Measurements from ENCODE around the gene PSEN2.
A peak's percentile ranks its signal among the peaks of the same experiment; 100 is the strongest.
"Not testable (repeated sequence)": the region's sequence is repeated elsewhere in the genome, so short reads cannot be mapped to it uniquely, and the experiment has no call there.

Gene PSEN2

DNA sequence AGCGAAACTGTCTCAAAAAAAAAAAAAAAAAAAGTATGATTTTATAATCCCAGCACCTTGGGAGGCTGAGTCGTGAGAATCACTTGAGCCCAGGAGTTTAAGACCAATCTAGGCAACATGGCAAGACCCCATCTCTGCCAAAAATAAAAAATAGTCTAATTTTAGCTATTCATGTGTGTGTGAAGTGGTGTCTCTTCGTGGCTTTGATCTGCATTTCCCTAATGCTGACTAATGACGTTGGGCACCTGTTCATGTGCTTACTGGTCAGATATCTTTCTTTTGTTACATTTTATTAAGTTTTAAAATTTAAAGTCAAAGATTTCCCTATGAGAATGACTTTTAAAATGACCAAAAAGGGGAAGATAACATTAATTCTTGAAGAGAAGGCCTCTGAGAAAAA is 31.0 kb downstream of the PSEN2 start:
- in situ Hi-C loops (cut with HindIII; ENCODE audit: low pct_ligation_motif_present, low pct_unique_long_range_greater_than_20kb, low sequenced_read_pairs), result no loop called here
- DNase-seq, result no peak

DNA sequence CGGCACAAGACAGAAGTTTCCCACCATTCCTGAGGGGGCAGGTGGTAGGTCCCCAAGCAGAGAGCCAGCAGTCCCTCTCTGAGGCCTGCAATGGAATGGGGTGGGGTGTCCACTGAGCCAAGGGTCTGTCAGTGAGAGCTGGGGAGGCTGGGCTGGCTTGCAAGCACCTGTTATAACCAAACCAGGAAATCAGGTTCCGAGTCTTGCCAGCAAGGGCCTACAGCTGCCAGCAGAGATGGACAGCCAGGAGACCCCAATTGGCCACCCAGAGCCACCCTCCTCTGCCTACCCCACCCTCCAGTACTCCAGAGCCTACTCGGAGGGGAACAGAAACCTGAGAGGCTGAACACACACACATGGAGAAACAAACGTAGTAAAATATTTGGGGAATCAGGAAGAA is 32.2 kb downstream of the PSEN2 start:
- in situ Hi-C loops (cut with HindIII; ENCODE audit: low pct_ligation_motif_present, low pct_unique_long_range_greater_than_20kb, low sequenced_read_pairs), result no loop called here
- no peak for DNase-seq

DNA sequence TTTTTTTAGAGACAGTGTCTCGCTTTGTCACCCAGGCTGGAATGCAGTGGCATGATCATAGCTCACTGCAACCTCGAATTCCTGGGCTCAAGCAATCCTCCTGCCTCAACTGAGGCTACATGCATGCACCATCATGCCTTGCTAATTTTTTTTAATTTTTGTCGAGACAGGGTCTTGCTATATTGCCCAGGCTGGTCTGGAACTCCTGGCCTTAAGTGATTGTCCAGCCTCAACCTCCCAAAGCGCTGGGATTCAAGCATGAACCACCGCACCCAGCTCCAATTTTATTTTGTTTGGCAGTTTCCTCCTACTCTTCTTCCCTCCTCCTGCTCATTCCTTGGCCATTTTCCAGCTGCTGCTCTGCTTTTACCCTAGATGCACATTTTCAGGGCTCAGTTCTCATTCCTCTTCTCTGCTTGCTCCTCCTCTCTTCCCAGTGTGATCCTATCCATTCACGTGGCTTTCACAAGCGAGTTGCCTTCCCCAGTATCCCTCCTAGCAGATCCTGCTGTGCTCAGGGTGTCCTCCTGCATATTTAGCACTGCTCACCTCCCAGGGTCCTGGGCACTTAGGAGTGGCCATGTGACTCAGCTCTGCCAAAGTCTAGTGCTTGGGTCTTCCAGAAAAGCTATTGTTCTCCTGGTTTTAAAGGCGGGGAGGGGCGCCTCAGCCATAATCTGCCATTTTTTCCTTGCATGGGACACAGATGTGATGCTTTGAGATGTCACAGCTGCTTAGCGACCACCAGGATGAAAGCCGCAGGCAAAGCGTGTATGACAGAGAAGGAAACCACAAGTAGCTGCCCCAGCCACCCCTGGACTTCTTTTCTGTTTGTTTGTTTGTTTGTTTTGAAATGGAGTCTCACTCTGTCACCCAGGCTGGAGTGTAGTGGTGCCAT is 33.7 kb downstream of the PSEN2 start:
- in situ Hi-C loops (cut with HindIII; ENCODE audit: low pct_ligation_motif_present, low pct_unique_long_range_greater_than_20kb, low sequenced_read_pairs), result no loop called here
- no peak for DNase-seq

DNA sequence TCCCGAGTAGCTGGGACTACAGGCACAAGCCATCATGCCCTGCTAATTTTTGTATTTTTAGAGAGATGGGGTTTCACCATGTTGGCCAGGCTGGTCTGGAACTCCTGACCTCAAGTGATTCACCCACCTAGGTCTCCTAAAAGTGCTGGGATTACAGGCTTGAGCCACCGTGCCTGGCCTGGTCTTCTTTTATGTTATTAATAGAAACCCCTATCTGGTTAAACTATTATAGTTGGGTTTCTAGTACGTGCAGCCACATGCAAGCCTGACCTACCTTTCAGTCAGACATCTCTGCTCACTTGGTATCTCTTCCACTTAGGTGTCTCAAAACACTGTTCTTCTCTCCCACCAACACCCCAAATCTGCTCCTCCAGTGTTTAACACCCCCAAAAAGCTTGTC is 34.4 kb downstream of the PSEN2 start:
- in situ Hi-C loops (cut with HindIII; ENCODE audit: low pct_ligation_motif_present, low pct_unique_long_range_greater_than_20kb, low sequenced_read_pairs), result no loop called here
- no peak for DNase-seq

DNA sequence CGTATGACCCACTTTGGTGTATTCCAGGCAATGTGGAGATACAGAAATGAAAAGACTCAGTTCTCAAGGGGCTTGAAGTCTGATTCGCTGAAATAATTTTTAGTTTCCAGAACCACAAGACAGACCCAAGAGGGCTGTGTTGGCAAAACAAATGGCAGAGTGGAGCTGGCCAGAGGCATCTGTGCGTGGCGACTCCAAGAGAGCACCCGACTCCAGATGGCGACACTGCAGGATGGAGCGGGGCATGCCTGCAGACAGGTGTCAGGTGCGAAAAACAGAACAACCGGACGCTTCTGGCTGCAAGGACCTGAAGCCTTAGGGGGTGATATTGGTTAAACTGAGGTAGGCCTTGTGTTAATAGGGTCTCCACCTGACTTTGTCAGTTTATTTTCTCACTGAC is 38.0 kb downstream of the PSEN2 start:
- no peak for DNase-seq
- in situ Hi-C loops (cut with HindIII; ENCODE audit: low pct_ligation_motif_present, low pct_unique_long_range_greater_than_20kb, low sequenced_read_pairs), result no loop called here

DNA sequence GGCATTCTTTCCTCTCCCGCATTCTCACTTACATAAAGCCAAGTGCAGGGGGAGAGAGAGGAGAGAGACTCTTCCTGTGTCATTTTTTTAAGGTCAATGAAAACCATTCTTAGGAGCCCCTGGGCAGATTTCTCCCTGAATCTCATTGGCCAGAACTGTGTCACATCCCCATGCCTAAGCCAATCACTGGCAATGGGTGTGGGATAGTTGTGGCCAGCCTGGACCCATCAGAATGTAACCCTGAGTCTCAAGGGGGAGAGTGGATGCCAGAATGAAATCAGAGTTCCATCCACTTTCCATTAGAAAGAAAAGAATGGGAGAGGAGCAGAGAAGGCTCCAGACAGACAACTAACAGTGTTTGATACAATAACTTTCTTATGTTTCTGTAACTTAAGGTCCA is 38.5 kb downstream of the PSEN2 start:
- in situ Hi-C loops (cut with HindIII; ENCODE audit: low pct_ligation_motif_present, low pct_unique_long_range_greater_than_20kb, low sequenced_read_pairs), result no loop called here
- no peak for DNase-seq

DNA sequence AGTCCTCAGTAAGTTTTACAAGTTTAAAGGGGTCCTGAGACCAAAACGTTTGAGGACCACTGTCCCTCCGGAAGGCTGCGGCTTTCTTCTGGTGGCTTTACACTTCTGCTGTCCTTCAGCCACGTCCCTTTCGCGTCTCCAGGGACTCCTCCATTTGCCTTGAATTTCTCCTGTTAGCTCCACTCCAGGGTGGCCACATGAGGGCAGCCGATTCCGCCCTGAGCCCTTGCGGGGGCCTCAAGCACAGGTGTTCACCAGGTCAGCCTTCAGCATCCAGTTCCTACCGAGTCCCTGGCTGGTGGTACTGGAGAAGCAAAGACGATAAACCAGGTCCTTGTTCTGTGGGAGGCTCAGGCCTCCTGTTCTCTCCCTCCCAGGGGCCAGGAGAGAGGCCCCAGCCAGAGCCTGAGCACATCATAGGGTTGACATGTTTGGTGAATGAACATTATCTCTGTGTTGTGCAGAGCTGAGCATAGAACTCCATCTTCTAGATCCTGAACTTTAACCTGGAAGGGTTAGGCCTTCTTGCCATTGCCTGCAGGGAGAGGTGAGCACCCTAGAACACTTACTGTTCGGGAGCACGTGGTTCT is 42.3 kb downstream of the PSEN2 start:
- no peak for DNase-seq

DNA sequence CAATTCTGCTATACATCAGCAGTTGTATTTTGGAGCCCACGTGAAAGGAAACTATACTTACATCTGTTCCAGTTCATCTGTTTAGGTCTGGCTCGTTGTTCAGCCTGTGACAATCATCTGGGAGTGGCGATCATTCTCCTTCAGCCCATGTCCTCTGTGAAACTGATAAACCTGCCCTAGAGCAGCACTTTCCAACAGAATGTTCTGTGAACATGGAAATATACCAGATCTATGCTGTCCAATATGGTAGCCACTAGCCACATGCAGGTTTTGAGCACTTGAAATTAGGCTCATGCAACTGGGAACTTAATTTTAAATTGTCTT is 45.2 kb downstream of the PSEN2 start:
- in situ Hi-C loops (cut with HindIII; ENCODE audit: low pct_ligation_motif_present, low pct_unique_long_range_greater_than_20kb, low sequenced_read_pairs), result no loop called here
- DNase-seq, result no peak

More for the DNA sequence above, 42.3 kb downstream of the PSEN2 start:
- in situ Hi-C loops (cut with HindIII; ENCODE audit: low pct_ligation_motif_present, low pct_unique_long_range_greater_than_20kb, low sequenced_read_pairs), result no loop called here

DNA sequence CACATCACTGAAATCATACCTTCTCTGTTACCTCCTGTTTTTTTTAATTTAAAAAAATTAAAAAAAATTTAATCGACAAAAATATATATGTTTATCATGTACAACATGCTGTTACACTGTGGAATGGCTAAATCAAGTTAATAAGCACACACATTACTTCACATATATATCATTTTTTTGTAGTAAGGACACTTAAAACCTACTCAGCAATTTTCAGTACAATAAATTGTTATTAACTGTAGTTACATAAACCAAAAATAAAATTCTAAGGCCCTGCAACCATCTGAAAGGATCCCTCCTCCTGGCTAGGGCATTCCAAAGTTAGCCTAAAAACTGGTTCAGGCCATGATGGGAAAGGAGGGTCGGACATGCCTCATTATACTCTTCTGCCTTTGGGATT is 46.1 kb downstream of the PSEN2 start:
- in situ Hi-C loops (cut with HindIII; ENCODE audit: low pct_ligation_motif_present, low pct_unique_long_range_greater_than_20kb, low sequenced_read_pairs), result no loop called here
- no peak for DNase-seq

DNA sequence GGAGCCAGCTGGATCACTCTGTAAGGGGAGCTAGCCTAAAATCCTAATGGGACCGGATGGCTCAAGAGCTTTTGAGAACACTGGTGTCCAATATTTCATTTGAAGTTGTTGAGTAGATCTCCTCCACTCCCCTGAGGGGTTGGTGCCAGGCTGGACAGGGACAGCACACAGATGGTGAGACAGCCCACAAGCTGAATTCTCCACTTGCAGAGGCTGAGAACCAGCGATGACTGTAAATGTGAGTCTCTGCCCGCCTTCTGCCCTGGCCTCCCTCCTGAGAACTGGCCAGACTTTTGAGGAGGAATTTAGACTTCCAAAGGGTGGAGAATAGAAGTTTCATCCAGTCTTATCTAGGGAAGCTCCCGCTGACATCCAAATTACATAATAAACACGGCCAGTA is 49.2 kb downstream of the PSEN2 start:
- DNase-seq, result no peak
- in situ Hi-C loops (cut with HindIII; ENCODE audit: low pct_ligation_motif_present, low pct_unique_long_range_greater_than_20kb, low sequenced_read_pairs), result no loop called here

DNA sequence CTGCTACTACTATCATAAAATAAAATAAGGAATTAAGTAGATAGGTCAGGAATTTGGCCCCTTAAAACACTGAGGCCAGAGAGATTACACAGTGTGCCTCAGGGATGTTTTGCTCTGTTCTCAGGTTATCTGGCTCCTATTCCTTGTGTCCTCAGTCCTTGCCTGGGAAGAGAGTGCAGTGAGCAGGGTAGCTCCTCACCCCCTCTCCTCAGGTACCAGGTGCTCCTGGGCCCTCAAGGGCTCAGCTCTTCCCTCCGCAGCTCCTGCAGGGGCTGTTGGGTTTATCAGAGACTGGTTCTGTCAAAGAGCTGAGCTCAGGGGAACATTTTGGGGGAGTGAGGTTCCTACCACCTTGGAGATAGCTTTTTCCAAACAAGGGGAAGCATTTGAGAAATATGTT is 49.6 kb downstream of the PSEN2 start:
- in situ Hi-C loops (cut with HindIII; ENCODE audit: low pct_ligation_motif_present, low pct_unique_long_range_greater_than_20kb, low sequenced_read_pairs), result no loop called here
- no peak for DNase-seq

DNA sequence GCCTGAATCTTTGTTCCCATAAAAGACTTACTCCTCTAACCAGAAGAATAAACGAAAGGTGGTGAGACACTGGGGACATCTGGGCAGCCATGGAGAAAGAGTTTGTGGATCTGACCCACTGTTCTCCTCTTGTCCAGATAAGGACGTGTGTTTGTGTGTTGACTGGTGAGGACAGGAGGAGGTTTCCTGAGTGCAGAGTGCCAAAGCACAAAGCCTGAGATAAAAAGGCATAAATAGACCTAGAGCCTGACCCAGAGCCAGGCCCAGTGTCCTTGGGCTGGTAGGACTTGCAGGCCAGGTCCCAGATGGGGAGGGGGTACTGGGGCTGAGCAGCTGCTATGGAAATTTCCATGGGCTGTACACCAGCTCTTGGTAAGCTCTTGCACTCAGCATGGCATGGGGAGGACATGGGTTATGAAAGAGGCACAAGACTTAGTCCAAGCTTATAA is 50.1 kb downstream of the PSEN2 start:
- DNase-seq, result no peak
- in situ Hi-C loops (cut with HindIII; ENCODE audit: low pct_ligation_motif_present, low pct_unique_long_range_greater_than_20kb, low sequenced_read_pairs), result no loop called here

DNA sequence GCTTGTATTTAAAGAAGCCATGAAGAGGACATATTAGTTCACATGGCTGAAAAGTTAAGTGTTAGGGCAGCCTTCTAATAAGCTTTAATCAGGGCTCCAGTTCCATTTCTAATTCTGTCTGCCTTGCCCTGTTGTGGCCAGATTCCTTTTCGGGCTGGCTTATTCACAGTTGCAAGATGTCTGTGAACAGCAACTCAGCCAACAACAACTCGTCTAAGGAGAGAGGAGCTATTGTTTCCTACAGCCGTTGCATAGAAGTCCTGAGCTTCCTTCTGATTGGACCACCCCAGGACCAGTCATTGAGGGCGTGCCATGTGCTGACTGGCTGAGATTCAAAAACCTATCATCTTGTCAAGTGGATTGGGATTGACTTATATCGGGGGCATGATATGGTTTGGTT is 51.1 kb downstream of the PSEN2 start:
- DNase-seq, result no peak
- in situ Hi-C loops (cut with HindIII; ENCODE audit: low pct_ligation_motif_present, low pct_unique_long_range_greater_than_20kb, low sequenced_read_pairs), result no loop called here

DNA sequence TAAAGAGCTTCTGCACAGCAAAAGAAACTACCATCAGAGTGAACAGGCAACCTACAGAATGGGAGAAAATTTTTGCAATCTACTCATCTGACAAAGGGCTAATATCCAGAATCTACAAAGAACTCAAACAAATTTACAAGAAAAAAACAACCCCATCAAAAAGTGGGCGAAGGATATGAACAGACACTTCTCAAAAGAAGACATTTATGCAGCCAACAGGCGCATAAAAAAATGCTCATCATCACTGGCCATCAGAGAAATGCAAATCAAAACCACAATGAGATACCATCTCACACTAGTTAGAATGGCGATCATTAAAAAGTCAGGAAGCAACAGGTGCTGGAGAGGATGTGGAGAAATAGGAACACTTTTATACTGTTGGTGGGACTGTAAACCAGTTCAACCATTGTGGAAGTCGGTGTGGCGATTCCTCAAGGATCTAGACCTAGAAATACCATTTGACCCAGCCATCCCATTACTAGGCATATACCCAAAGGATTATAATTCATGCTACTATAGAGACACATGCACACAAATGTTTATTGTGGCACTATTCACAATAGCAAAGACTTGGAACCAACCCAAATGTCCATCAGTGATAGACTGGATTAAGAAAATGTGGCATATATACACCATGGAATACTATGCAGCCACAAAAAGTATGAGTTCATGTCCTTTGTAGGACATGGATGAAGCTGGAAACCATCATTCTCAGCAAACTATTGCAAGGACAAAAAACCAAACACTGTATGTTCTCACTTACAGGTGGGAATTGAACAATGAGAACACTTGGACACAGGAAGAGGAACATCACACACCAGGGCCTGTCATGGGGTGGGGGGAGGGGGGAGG is 59.1 kb downstream of the PSEN2 start:
- in situ Hi-C loops (cut with HindIII; ENCODE audit: low pct_ligation_motif_present, low pct_unique_long_range_greater_than_20kb, low sequenced_read_pairs); DNase-seq: not testable (repeated sequence)

DNA sequence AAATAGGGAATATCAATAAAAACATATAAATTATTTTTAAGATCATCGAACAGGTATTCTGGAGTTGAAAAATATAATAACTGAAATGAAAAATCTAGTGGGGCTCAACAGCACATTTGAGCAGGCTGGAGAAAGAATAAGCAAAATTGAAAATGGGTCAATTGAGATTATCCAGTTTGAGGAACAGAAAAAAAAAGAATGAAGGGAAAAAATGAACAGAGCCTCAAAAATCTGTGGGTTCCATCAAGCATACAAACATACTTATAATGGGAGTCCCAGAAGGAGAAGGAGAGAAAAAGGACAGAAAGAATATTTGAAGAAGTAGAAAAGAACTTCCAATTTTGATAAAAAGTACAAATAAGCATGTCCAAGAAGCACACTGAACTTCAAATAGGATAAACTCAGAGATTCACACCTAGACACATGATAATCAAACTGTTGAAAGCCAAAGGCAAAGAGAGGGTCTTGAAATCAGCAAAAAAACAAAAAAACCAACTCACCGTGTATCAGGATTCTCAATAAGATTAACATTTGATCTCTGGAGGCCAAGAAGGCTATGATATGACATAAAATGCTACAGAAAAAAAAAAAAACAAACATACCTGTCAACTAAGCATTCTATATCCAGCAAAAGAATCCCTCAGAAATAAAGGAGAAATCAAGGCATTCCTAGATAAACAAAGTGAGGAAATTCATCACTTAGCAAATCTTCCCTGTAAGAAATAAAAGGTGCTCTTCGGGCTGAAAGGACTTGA is 64.2 kb downstream of the PSEN2 start:
- DNase-seq, result no peak
- in situ Hi-C loops (cut with HindIII; ENCODE audit: low pct_ligation_motif_present, low pct_unique_long_range_greater_than_20kb, low sequenced_read_pairs), result no loop called here

DNA sequence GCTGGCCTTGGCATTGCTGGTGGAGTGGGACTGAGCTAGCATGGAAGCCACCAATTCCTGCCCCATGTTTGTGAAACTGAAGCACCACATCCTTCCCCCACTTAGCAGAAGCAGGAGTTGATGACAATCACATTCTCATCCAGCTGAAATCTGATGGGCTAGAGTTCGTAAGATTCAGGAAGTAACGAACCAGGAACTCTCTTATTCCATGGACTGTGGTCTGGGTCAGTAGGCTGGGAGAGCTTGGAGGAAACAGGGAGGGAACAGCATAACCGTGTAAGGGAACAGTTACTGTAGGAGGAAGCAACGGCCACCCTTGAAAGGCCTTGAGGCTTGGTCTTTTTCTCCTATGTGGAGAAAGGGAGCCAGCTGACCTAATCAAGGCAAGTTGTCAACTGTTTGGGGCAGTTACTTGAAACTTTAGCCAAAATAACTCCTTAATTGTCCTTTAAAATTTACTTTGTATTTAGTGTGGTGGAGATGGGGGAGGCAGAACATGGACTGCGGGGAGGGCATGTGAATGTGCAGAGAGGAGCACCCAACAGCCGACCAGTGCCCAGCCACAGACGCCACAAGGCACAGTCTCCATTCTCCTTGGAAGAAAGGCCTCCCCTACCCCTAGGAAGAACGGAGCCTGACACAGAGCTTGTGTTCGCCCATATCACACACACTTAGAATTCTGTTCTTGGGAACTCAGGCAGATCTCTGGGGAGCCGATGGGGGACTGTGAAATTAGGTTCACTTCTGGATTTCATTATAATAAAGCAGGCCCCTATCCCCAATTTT is 67.7 kb downstream of the PSEN2 start:
- no peak for DNase-seq
- in situ Hi-C loops (cut with HindIII; ENCODE audit: low pct_ligation_motif_present, low pct_unique_long_range_greater_than_20kb, low sequenced_read_pairs), result no loop called here

DNA sequence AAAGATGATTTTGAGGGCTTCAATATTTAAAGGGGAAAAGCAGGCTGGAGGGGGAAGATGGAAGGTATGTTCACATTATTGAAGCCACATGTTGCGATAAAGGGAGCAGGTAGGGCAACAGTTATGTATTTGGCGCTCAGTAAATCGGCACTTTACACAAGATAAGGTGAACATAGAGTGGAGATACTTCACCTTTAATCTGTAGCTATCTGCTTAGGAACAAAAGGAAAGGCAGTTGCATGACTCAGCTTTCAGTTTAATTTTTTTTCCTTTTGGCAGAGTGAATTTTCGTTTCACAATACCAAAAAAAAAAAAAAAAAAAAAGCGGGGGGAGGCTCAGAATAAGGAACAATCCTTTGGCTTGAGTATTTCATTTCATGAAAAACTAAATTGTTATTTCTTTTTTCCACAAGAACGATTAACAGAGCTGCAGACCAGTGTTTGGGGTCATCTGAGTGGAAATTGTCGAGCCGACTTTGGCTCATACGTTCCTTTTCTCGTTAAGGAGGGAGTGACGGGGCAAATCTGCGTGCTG is 68.6 kb downstream of the PSEN2 start:
- in situ Hi-C loops (cut with HindIII; ENCODE audit: low pct_ligation_motif_present, low pct_unique_long_range_greater_than_20kb, low sequenced_read_pairs), result no loop called here
- peak; percentile 50 for DNase-seq

All from ACHN (cell line).